Measurements from ENCODE around the gene TP63.

DNA sequence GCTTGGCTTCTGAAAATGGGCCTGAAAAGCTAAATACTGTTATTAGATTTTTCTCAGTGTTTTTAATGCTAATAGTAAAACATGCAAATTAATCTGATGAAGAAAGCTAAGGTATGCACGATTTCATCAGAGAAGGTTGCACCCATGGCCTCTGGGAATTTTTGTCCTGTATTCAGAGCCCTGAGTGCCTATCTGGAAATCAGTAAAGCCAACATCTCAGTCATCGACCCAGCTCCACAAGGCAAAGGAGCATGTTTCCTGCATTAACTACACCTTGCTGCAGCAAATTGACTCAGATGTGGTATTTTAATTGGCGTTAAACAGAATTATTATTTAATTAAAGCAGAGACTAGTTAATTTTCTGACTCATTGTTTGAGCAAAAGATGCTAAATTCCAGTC, 49.0 kb upstream of the TP63 start:
- no peak for TF ChIP-seq CTCF (IDR thresholded peaks at IDR 0.05)
- TF ChIP-seq POLR2A (IDR thresholded peaks at IDR 0.05), result no peak

Data from Peyer's patch (tissue), 4 donors.